AG09309 (cell line): ENCODE data around the gene HES1.

Experiments used
- DNase-seq: peaks from one replicate; pipeline ENCODE4 v3.0.0-alpha.2; 2010; ENCODE audit warnings: low read depth
- H3K4me3 ChIP-seq: 2 replicates; pipeline ENCODE4 v1.5.1; 2011; ENCODE audit warnings: mild to moderate bottlenecking, low read depth, low read length, moderate library complexity; ENCODE audit not compliant: control insufficient read depth
- TF ChIP-seq, protein P1 (sequence below): IDR thresholded peaks from 2 replicates; pipeline ENCODE4 v1.5.1; 2011; ENCODE audit warnings: mild to moderate bottlenecking, low read depth, low read length, inconsistent platforms; ENCODE audit not compliant: insufficient read depth, control insufficient read depth; ENCODE audit errors: missing control alignments

Gene HES1

DNA sequence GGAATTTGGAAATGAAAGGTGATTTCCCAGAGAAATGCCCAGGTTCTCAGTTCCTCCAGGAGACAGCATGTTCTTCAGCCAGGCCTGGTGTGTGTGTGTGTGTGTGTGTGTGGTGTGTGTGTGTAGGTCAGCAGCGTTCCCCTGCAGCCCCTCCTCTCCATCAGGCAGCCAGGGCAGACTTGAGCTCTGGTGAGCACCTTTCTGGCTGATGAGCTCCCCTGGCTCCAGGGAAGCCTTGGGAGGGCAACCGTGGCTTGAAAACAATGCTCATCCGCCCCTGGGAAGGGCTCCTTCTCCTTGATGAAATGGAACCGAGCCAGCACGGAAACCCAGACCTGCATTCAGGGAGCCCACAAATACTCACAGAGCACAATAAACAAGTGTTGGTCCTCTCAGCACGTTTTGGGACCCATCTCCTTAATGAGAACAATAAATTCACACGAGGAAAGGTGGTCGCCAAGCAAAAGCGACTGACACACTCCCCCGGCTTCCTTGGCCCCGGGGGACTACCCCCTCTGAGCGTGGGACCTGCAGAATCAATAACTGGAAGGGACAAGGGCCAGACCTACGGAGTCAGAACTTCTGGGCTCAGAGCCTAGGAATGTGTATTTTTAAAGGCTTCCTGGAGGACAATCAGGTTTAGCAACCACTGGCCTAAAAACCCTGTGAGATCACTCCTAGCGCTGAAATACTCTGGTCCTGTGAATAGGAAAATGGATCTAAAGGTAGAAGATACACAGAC, 38.6 kb upstream of the HES1 start:
- DNase-seq: no peak

DNA sequence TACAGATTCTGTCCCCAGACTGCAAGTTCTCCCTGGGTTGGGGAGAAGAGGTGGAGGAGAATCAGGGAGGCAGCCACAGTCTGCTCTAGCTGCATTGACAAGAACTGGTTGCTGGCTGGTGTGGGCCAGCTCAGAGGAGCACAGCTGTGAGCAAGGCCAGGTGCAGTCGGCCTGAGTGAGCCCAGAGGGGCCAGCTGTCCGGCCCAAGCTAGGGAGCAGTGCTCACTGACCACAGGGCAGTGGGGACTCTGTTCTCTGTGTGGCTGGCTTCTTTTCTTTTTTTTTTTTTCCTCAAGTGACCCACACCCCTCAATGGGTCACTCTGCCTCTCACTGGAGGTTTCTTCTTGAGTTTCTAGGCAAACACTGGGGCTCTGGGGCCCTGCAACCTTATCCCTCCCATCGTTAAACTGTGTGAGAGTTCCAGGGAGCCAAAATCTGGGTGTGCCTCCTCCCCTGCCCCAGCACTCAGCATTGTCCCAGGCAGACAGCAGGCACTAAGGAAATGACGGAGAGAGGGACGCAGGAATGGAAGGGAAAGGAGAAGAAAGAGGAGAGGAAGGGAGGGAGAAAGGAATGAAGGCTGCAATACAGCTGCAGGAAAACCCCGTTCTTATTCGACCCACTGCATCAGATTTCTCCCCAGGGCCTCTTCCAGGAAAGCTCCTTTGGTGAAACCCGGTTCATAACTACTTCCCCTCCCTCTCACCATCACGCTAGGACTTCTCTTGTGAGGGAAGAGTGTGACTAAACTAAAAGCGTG, 37.7 kb upstream of the HES1 start:
- TF ChIP-seq, protein P1, sequence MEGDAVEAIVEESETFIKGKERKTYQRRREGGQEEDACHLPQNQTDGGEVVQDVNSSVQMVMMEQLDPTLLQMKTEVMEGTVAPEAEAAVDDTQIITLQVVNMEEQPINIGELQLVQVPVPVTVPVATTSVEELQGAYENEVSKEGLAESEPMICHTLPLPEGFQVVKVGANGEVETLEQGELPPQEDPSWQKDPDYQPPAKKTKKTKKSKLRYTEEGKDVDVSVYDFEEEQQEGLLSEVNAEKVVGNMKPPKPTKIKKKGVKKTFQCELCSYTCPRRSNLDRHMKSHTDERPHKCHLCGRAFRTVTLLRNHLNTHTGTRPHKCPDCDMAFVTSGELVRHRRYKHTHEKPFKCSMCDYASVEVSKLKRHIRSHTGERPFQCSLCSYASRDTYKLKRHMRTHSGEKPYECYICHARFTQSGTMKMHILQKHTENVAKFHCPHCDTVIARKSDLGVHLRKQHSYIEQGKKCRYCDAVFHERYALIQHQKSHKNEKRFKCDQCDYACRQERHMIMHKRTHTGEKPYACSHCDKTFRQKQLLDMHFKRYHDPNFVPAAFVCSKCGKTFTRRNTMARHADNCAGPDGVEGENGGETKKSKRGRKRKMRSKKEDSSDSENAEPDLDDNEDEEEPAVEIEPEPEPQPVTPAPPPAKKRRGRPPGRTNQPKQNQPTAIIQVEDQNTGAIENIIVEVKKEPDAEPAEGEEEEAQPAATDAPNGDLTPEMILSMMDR: no peak
- H3K4me3 ChIP-seq: no peak overlapping the region
- no peak for DNase-seq

More for the DNA sequence above, 38.6 kb upstream of the HES1 start:
- no peak overlapping the region for H3K4me3 ChIP-seq
- TF ChIP-seq, protein P1: no peak

DNA sequence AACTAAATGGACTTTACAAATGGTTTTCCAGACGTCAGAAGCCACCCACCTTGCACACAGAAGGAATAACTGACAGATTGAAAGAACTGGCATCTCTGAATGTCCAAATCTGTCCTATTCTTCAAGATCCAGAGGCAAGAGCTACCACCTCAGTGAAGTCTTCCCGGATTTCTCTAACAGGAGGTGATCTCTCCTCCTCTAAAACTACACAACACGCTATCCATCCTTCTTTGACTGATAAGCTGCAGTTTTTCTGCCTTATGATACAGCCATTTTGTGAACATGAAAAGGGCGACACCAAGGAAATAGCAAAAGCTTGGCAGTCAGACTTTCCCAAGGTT, 37.1 kb upstream of the HES1 start:
- no peak for DNase-seq
- TF ChIP-seq, protein P1: no peak
- H3K4me3 ChIP-seq: no peak overlapping the region

DNA sequence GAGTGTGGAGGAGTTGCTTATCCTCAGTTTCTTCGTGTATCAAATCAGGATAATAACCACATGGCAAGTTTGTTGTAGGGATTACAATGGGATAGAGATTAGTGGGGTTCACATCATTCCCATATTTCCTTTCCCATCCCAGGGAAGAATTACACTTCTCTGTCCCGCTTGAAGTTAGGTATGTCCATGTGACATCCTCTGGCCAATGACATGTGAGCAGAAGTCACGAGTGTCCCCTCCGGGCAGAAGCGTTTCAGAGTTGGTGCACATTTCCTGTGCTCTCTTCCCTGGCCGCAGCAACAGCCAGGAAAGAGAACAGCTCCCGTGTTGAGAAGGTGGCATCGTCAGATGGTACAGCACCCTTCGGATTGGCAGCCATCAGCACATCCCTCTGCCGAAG, 36.7 kb upstream of the HES1 start:
- no peak for DNase-seq
- H3K4me3 ChIP-seq: no peak overlapping the region
- TF ChIP-seq, protein P1: no peak

DNA sequence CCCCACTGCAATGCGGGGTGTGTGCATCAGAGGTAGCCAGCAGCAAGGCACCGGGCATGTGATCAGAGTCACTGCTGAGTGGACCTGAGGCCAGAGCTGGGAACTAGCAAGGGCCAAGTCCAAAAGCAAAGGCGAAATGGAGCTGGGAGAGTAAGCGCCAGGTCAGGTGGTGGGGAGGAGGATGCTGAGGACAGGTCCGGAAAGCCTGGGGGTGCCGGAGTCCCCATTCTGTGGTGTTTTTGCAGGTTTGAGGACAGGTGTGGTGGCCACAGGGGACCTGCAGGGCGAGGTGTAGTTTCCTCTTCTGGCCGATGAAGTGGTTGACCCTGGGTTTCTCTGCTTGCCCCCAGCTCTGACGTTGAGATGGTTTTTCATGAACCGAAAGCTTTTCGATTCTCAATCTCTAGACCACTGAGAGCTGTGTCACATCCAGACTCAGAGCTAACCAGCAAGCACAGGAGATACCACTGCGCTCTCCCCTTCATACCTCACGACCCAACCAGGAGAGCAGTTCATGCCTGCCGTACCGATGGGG, 35.0 kb upstream of the HES1 start:
- no peak for DNase-seq
- TF ChIP-seq, protein P1: no peak
- no peak overlapping the region for H3K4me3 ChIP-seq

DNA sequence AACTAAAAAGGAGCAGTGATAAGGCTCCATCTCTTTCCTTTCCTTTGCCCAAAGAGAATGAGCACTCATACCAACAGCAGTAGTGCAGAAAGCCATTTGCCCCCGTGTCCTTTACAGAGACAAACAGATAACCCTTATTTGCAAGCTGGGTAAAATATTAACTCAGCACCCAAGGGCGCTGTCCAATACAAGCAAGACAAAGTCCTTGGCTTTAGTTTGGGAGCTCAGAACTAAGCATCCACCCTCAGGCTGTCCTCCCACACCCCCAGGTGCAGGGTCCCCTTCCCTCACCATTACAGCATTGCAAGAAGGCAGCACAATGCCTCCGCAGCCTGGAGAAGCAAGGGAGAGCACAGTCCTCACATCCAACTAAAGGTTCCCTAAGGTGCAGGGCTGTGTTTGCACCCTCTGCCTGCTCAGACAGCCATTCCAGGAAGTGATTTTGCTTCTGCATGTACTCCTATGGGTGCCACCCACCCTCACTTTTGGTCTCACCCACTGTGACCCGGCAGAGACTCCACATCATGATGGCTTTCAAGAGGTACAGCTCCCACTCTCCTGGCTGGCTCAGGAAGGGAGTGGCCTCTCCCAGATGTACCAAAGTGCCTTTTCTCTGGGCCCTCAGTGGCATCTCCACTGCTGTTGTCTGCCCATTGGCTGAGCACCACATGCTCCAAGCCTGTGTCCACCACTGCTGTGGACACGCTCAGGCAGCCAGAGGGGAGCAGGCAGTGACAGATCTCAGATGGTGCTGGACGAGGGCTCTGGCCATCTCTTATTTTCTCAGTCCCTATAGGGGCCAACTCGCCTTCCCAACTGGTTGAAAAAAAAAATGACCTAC, 34.1 kb upstream of the HES1 start:
- TF ChIP-seq, protein P1: no peak
- DNase-seq: no peak
- no peak overlapping the region for H3K4me3 ChIP-seq
